Measurements from ENCODE around the gene PPIH. TPM values are rescaled to one million over a fixed set of nuclear protein-coding genes. Genes with fewer than 3 reads are reported as not detected.
"Not testable (repeated sequence)": the region's sequence is repeated elsewhere in the genome, so short reads cannot be mapped to it uniquely, and the experiment has no call there.

Gene PPIH
- polyA plus RNA-seq, 1 donor (not counting 4 experiments of a cell fraction or from before 2014, with no cell fraction given) = 94.1 TPM

GRCh38 chr1:42618866-42619265, 39.4 kb upstream of the PPIH start:
- Histone ChIP-seq H3K27me3 (ENCODE audit: control insufficient read depth, extremely low read depth, insufficient read depth, low read length) (no peaks in the 10 kb centered on the region), H4K20me1 (ENCODE audit: control insufficient read depth, extremely low read depth, insufficient read depth, low read length) (no peaks in the 10 kb centered on the region), H3K27ac (ENCODE audit: control insufficient read depth, insufficient read depth, low read length) (no peak overlapping the region), H3K4me1 (ENCODE audit: control insufficient read depth, extremely low read depth, insufficient read depth, low read length) (peaks cover 10% of the 10 kb centered on the region), H3K9me3 (ENCODE audit: control insufficient read depth, low read depth, low read length) (no peaks in the 10 kb centered on the region), H3K4me3 (ENCODE audit: control insufficient read depth in 2 of 3, extremely low read depth in 1 of 3, insufficient read depth in 2 of 3, low read depth in 1 of 3, low read length in 3 of 3) (no peak overlapping the region), H3K9ac (ENCODE audit: control insufficient read depth, extremely low read depth, insufficient read depth, low read length) (no peak overlapping the region), H2AFZ (ENCODE audit: control insufficient read depth, low read length) (peak overlapping the region; percentile 33), H3K79me2 (ENCODE audit: control insufficient read depth, insufficient read depth, low read length) (no peaks in the 10 kb centered on the region), H3K36me3 (ENCODE audit: control insufficient read depth in 2 of 2, extremely low read depth in 1 of 2, insufficient read depth in 2 of 2, low read length in 2 of 2) (no peaks in the 10 kb centered on the region), H3K9me1 (ENCODE audit: control insufficient read depth, extremely low read depth, insufficient read depth, low read length) (no peaks in the 10 kb centered on the region), H3K4me2 (ENCODE audit: control insufficient read depth, extremely low read depth, insufficient read depth, low read depth, low read length) (peak overlapping the region; percentile 5)
- FAIRE-seq = peak; percentile 77
- dilution Hi-C loops (cut with MboI; ENCODE audit: extremely low pct_ligation_motif_present, low sequenced_read_pairs) = no loop called here
- no peak for TF ChIP-seq CTCF (optimal IDR thresholded peaks at IDR 0.05 in 1 of 3, IDR thresholded peaks at IDR 0.05 in 1 of 3, conservative IDR thresholded peaks at IDR 0.05 in 1 of 3; ENCODE audit: extremely low read depth in 1 of 3, insufficient read depth in 2 of 3, low read length in 3 of 3)
- no peak for TF ChIP-seq EZH2 (IDR thresholded peaks at IDR 0.05; ENCODE audit: low read length)
- no peak for DNase-seq (ENCODE audit: low read depth, low spot score)

GRCh38 chr1:42620307-42620706, 37.9 kb upstream of the PPIH start:
- TF ChIP-seq EZH2 (IDR thresholded peaks at IDR 0.05; ENCODE audit: low read length) (no peak), CTCF (optimal IDR thresholded peaks at IDR 0.05 in 1 of 3, IDR thresholded peaks at IDR 0.05 in 1 of 3, conservative IDR thresholded peaks at IDR 0.05 in 1 of 3; ENCODE audit: extremely low read depth in 1 of 3, insufficient read depth in 2 of 3, low read length in 3 of 3) (no peak)
- Histone ChIP-seq H3K9ac (ENCODE audit: control insufficient read depth, extremely low read depth, insufficient read depth, low read length) (no peak overlapping the region), H3K4me3 (ENCODE audit: control insufficient read depth in 2 of 3, extremely low read depth in 1 of 3, insufficient read depth in 2 of 3, low read depth in 1 of 3, low read length in 3 of 3) (no peak overlapping the region), H3K36me3 (ENCODE audit: control insufficient read depth in 2 of 2, extremely low read depth in 1 of 2, insufficient read depth in 2 of 2, low read length in 2 of 2) (no peaks in the 10 kb centered on the region), H3K9me3 (ENCODE audit: control insufficient read depth, low read depth, low read length) (no peaks in the 10 kb centered on the region), H3K27ac (ENCODE audit: control insufficient read depth, insufficient read depth, low read length) (no peak overlapping the region), H4K20me1 (ENCODE audit: control insufficient read depth, extremely low read depth, insufficient read depth, low read length) (no peaks in the 10 kb centered on the region), H3K27me3 (ENCODE audit: control insufficient read depth, extremely low read depth, insufficient read depth, low read length) (no peaks in the 10 kb centered on the region), H3K4me2 (ENCODE audit: control insufficient read depth, extremely low read depth, insufficient read depth, low read depth, low read length) (no peak overlapping the region), H3K79me2 (ENCODE audit: control insufficient read depth, insufficient read depth, low read length) (no peaks in the 10 kb centered on the region), H3K4me1 (ENCODE audit: control insufficient read depth, extremely low read depth, insufficient read depth, low read length) (peaks cover 10% of the 10 kb centered on the region), H3K9me1 (ENCODE audit: control insufficient read depth, extremely low read depth, insufficient read depth, low read length) (no peaks in the 10 kb centered on the region), H2AFZ (ENCODE audit: control insufficient read depth, low read length) (no peak overlapping the region)
- dilution Hi-C loops (cut with MboI; ENCODE audit: extremely low pct_ligation_motif_present, low sequenced_read_pairs) = no loop called here
- FAIRE-seq = no peak
- DNase-seq (ENCODE audit: low read depth, low spot score) = no peak

- H3K27ac ChIP-seq (ENCODE audit: control insufficient read depth, insufficient read depth, low read length); H3K27me3 ChIP-seq (ENCODE audit: control insufficient read depth, extremely low read depth, insufficient read depth, low read length); H3K9me3 ChIP-seq (ENCODE audit: control insufficient read depth, low read depth, low read length); H3K4me3 ChIP-seq (ENCODE audit: control insufficient read depth in 2 of 3, extremely low read depth in 1 of 3, insufficient read depth in 2 of 3, low read depth in 1 of 3, low read length in 3 of 3); H2AFZ ChIP-seq (ENCODE audit: control insufficient read depth, low read length); H3K9me1 ChIP-seq (ENCODE audit: control insufficient read depth, extremely low read depth, insufficient read depth, low read length); H3K4me1 ChIP-seq (ENCODE audit: control insufficient read depth, extremely low read depth, insufficient read depth, low read length); DNase-seq (ENCODE audit: low read depth, low spot score); H3K4me2 ChIP-seq (ENCODE audit: control insufficient read depth, extremely low read depth, insufficient read depth, low read depth, low read length); H3K79me2 ChIP-seq (ENCODE audit: control insufficient read depth, insufficient read depth, low read length); dilution Hi-C loops (cut with MboI; ENCODE audit: extremely low pct_ligation_motif_present, low sequenced_read_pairs); FAIRE-seq; H3K9ac ChIP-seq (ENCODE audit: control insufficient read depth, extremely low read depth, insufficient read depth, low read length); H3K36me3 ChIP-seq (ENCODE audit: control insufficient read depth in 2 of 2, extremely low read depth in 1 of 2, insufficient read depth in 2 of 2, low read length in 2 of 2); H4K20me1 ChIP-seq (ENCODE audit: control insufficient read depth, extremely low read depth, insufficient read depth, low read length): not testable (repeated sequence)
These were observed 37.0 kb upstream of the PPIH start for GRCh38 chr1:42621180-42621579.

- H3K36me3 ChIP-seq (ENCODE audit: control insufficient read depth in 2 of 2, extremely low read depth in 1 of 2, insufficient read depth in 2 of 2, low read length in 2 of 2); FAIRE-seq; dilution Hi-C loops (cut with MboI; ENCODE audit: extremely low pct_ligation_motif_present, low sequenced_read_pairs); H3K9ac ChIP-seq (ENCODE audit: control insufficient read depth, extremely low read depth, insufficient read depth, low read length); H4K20me1 ChIP-seq (ENCODE audit: control insufficient read depth, extremely low read depth, insufficient read depth, low read length); H3K4me3 ChIP-seq (ENCODE audit: control insufficient read depth in 2 of 3, extremely low read depth in 1 of 3, insufficient read depth in 2 of 3, low read depth in 1 of 3, low read length in 3 of 3); H3K27me3 ChIP-seq (ENCODE audit: control insufficient read depth, extremely low read depth, insufficient read depth, low read length); H3K9me3 ChIP-seq (ENCODE audit: control insufficient read depth, low read depth, low read length); H2AFZ ChIP-seq (ENCODE audit: control insufficient read depth, low read length); H3K4me2 ChIP-seq (ENCODE audit: control insufficient read depth, extremely low read depth, insufficient read depth, low read depth, low read length); H3K4me1 ChIP-seq (ENCODE audit: control insufficient read depth, extremely low read depth, insufficient read depth, low read length); H3K9me1 ChIP-seq (ENCODE audit: control insufficient read depth, extremely low read depth, insufficient read depth, low read length); H3K27ac ChIP-seq (ENCODE audit: control insufficient read depth, insufficient read depth, low read length); DNase-seq (ENCODE audit: low read depth, low spot score); H3K79me2 ChIP-seq (ENCODE audit: control insufficient read depth, insufficient read depth, low read length): not testable (repeated sequence)
These were observed 31.0 kb upstream of the PPIH start for GRCh38 chr1:42627205-42627604.
